Fibroblast of lung (primary cell): ENCODE measurements around the gene SH3BP4.

Source experiments
- CTCF ChIP-seq, 2 donors: IDR thresholded peaks in 1 of 2; conservative IDR thresholded peaks in 1 of 2; 1 replicate in 1 of 2; 2 replicates in 1 of 2; pipeline ENCODE4 v1.5.1; 2011 to 2012; ENCODE audit warnings: low read length in 2 of 2, control low read depth in 1 of 2, inconsistent platforms in 1 of 2, low read depth in 1 of 2, mild to moderate bottlenecking in 1 of 2
- EZH2 ChIP-seq: IDR thresholded peaks from 2 replicates; pipeline ENCODE4 v1.5.1; 2012; ENCODE audit warnings: low read length, control low read depth, mild to moderate bottlenecking; ENCODE audit errors: missing control alignments

- TF ChIP-seq EZH2 (no peak), CTCF (conservative IDR thresholded peaks at IDR 0.05 in 1 of 2, IDR thresholded peaks at IDR 0.05 in 1 of 2; ENCODE audit: low read depth in 1 of 2, low read length in 2 of 2) (no peak)
These were observed 41.7 kb downstream of the SH3BP4 start for GRCh38 chr2:234993541-234993981.
